Stimulated activated CD8-positive, alpha-beta memory T cell treated with anti-CD3 and anti-CD28 coated beads, Interleukin-2, amount 100 ng/mL, for 1 hour (primary cell): Measurements from ENCODE around the gene PPP1CA.
"Not testable (repeated sequence)": the region's sequence is repeated elsewhere in the genome, so short reads cannot be mapped to it uniquely, and the experiment has no call there.

ENCODE experiments used
- DNase-seq, 2 donors: peaks; one replicate each; pipeline ENCODE4 v3.0.0-alpha.2; 2020; ENCODE audit warnings: low read depth in 2 of 2

Gene PPP1CA

DNA sequence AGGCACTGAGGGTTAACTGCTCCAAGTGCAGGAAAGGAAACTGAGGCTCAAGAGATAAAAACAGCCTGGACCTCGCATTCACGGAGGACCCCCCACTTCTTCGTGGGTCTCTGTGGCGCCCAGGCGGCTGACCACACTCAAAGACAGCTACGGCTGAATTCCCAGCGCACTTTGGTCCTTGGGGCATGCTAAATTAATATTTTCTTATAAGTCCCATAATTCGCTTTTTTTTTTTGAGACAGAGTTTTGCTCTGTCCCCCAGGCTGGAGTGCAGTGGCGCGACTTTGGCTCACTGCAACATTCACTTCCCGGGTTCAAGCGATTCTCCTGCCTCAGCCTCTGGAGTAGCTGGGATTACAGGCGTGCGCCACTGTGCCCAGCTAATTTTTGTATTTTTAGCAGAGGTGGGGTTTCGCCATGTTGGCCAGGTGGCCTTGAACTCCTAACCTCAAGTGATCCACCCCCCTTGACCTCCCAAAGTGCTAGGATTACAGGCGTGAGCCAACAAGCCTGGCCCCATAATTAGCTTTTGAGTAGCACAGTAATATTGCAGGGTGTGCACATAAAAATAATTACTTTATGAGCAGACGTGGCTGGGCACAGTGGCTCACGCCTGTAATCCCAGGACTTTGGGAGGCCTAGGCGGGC is 658 bp upstream of the PPP1CA start:
- DNase-seq = not testable (repeated sequence)

DNA sequence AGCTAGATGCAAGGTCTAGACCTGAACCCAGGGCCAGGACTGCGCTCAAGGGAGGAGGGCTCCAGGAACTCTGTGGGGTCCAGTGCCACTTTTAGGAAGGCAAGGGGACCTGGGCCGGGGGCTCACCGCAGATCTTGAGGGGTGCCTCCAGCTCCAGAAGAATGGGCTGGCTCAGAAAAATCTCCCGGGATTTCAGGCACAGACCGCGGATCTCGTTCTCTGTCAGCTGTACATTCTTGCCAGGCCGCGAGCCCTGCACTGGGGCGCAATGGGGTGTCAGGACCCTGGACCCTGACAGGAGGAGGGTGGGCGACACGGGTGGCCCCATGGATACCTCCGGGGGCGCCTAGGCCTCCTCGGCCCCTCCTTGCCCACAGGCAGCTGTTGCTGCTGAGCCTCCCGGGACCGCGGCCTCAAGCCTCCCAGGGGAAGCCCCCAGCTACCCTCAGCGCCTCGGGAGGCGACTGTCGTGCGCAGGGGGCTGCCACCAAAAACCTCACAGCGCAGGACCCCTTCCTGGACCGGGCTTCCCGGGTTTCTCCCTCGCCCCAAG is 640 bp downstream of the PPP1CA start:
- DNase-seq = no peak

DNA sequence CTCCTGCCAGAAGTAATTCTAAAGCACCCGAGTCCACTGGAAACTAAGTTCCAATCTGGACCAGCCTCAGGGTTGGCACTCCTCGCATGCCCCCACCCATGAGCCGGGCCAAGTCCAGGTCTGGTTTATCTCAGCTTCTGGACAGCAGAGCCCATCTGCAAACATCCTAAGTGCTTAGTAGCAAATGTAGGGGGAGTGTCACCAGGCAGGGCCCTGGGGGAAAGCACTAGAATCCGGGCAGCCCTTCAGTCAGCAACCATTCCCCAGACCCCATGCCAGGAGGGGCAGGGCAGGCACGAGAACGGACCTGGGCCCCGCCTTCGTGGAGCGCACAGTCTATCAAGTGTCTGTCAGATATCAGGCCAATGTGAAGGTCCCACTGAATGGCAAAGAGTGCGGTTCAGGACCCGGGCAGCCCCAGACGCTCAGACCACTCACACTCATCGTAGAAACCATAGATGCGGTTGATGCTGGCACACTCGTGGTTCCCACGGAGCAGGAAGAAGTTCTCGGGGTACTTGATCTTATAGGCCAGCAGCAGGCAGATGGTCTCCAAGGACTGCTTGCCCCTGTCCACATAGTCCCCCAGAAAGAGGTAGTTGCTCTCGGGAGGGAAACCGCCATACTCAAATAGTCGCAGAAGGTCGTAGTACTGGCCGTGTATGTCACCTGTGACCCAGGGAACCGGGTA is 1.3 kb downstream of the PPP1CA start:
- no peak for DNase-seq

DNA sequence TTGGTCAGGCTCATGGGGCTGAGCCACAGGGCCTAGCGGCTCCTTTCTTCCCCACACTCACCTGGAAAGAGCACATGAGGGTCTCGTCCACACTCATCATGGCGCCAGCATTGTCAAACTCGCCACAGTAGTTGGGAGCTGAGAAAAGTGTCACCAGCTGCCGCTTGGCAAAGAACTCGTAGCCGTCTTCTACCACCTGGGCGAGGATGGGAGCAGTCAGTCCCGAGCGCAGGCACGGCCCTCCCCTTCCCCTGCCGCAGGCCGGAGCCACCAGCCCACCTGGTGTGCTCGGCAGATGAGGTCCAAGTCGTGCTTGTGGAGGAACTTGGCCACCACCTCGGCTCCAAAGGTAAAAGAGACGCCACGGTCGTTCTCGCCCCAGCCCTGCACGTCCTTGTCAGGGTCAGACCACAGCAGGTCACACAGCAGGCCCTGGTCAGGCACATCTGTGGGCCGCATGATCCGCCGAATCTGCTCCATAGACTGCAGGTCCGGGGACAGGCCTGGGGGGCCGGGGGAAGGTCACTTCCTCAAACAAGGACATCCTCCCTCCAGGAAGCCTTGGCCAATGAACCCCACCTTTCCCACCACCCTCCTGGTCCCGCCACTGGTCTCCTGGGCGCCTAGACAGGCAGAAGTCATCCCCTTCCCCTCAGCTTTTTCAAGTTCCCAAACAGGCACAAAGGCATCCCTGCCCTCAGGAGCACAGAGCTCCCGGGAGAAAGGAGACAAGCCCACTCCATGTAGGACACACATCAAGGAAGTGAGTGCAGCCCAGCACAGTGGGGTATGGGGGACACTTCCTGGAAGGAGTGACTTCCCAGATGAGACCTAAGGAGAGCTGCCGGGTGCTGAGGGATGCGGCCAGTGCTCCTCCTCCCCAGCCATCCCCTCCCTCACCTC is 2.7 kb downstream of the PPP1CA start:
- DNase-seq = no peak

DNA sequence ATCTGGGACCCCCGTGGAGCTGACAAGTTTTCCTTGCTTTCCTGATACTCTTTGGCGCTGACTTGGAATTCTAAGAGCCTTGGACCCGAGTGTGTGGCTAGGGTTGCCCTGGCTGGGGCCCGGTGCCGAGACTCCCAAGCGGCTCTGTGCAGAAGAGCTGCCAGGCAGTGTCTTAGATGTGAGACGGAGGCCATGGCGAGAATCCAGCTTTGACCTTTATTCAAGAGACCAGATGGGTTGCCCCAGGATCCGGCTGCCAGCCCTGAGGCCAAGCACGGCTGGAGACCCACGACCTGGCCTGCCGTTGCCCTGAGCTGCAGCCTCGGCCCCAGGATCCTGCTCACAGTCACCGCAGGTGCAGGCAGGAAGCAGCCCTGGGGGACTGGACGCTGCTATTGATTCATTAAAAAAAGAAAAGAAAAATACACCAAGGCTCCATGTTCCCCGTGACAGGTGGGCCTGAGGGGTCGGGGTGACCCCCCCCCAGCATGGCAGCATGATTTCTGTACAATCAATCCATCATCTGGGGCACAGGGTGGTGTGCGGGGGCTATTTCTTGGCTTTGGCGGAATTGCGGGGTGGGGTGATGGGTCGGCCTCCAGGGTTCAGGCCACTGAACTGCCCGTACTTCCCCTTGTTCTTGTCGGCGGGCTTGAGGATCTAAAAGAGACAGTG is 3.5 kb downstream of the PPP1CA start:
- no peak for DNase-seq

DNA sequence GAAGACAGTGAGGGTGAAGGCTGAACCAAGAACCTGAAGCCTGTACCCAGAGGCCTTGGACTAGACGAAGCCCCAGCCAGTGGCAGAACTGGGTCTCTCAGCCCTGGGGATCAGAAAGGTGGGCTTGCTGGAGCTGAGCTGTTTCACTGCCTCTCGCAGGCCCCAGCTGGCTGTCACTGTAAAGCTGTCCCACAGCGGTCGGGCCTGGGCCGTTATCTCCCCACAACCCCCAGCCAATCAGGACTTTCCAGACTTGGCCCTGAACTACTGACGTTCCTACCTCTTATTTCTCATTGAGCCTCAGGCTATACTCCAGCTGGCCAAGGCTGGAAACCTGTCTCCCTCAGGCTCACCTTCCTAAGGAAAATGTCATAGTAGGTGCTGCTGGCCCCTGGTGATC is 4.1 kb downstream of the PPP1CA start:
- no peak for DNase-seq

DNA sequence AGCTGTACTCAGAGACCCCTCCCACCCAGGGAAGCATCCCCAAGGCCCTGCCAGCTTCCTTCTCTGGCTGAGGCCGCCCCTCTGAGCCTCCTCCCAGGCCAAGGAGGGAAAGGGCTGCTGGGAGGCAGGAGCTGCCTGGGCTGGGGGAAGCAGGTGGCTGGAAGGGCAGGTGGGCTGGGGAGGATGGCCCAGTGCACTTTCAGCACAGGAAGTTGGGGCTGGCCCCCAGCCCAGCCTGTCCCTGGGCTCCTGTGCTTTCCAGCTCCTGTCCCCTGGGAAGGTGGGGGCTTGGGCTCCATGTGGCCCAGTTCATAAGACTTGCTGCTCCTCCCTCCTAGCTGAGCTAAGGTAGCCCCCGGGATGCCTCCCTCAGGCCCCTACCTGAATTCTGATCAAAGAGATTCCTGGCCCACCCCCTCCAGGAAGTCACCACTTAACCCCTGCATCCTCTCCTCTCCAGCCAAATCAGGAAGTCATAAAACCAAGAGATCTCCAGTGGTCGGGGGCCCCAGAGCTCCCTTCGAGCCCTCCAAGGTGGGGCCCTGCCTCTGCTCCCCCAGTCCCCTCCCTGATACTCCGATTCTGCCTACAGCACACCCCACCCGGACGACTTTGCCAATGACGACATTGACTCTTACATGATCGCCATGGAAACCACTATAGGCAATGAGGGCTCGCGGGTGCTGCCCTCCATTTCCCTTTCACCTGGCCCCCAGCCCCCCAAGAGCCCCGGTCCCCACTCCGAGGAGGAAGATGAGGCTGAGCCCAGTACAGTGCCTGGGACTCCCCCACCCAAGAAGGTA is 4.9 kb downstream of the PPP1CA start:
- no peak for DNase-seq

DNA sequence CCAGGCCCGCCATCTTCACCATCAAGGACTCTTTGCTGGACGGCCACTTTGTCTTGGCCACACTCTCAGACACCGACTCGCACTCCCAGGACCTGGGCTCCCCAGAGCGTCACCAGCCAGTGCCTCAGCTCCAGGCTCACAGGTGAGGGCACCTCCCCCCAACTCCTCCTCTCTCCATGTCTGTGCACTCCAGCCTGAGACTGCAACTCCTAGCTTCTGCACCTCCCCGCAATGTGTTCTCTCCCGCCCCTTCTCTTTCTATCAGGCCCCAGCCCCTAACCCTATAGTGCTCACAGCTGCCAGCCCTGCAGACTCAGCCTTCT is 5.4 kb downstream of the PPP1CA start:
- no peak for DNase-seq

DNA sequence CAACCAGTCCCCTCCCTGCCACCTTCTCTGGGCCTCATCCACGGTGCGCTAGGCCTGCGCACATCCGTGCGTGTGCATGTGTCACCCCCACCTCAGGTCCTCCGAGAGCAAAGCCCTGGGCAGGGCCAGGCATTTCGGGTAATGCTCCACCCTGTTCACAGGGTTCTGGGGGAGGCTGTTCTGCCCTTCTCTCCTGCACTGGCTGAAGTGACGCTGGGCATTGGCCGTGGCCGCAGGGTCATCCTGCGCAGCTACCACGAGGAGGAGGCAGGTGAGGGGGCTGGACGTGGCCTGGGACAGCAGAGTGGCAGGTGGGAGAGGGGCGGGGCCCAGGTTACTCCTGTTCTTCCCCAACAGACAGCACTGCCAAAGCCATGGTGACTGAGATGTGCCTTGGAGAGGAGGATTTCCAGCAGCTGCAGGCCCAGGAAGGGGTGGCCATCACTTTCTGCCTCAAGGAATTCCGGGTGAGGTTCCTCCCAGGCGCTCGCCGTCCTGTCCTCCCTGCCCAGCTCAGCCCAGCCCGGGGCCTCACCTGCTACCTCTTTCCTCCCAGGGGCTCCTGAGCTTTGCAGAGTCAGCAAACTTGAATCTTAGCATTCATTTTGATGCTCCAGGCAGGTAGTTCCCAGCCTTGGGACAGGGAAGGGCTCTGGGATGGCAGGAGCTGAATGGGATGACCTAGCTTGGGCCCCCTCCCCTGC is 6.0 kb downstream of the PPP1CA start:
- no peak for DNase-seq

DNA sequence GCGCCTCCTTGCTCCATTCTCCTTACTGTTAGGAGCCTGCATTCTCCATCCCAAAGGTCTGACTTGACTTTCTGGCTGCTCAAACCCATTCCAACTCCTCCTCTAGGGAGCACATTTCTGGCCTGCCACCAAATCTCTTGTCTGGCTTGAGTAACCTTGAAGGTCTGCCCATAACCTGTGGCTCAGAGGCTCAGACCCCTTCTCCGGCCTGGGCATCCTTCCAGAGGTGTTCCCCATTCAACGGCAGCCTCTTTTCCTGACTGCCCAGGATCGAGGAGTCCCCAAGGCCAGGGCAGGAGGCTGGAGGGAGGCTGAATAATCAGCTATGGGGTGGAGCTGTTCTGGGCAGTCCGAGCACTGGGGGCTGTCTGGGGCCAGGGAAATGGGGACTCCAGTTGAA is 7.7 kb downstream of the PPP1CA start:
- no peak for DNase-seq

DNA sequence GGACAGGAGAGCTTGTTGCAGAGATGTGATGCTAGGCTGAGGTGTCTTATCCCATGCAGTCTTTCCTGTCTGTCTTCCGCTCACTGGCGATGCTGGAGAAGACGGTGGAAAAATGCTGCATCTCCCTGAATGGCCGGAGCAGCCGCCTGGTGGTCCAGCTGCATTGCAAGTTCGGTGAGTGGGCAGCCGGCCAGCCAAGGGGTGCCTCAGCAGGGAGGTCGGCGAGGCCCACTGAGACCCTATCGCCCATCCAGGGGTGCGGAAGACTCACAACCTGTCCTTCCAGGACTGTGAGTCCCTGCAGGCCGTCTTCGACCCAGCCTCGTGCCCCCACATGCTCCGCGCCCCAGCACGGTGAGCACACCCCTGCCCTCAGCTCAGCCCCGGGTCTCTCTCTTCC is 8.2 kb downstream of the PPP1CA start:
- DNase-seq = no peak

DNA sequence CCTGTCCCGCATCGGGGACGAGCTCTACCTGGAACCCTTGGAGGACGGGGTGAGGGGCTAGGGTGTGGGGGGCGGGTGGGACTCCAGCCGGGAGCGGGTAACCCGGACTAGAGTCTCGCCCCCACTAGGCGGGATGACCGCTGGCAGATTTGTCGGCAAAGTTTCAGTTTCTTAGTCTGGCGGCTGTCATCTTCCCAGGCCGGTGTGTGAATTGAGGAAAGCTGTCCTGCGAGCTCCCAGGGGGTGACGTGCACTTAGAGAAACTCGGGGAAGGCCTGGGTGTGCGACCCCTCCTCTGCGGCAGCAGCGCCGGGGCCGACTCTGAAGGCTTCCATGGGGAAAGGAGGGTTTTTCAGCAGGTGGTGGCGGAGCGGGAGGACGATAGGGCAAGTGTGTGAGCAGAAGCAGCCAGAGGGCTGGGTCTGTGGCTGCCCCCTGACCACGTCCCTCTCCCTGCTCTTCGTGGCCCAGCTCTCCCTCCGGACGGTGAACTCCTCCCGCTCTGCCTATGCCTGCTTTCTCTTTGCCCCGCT is 9.4 kb downstream of the PPP1CA start:
- DNase-seq = no peak

DNA sequence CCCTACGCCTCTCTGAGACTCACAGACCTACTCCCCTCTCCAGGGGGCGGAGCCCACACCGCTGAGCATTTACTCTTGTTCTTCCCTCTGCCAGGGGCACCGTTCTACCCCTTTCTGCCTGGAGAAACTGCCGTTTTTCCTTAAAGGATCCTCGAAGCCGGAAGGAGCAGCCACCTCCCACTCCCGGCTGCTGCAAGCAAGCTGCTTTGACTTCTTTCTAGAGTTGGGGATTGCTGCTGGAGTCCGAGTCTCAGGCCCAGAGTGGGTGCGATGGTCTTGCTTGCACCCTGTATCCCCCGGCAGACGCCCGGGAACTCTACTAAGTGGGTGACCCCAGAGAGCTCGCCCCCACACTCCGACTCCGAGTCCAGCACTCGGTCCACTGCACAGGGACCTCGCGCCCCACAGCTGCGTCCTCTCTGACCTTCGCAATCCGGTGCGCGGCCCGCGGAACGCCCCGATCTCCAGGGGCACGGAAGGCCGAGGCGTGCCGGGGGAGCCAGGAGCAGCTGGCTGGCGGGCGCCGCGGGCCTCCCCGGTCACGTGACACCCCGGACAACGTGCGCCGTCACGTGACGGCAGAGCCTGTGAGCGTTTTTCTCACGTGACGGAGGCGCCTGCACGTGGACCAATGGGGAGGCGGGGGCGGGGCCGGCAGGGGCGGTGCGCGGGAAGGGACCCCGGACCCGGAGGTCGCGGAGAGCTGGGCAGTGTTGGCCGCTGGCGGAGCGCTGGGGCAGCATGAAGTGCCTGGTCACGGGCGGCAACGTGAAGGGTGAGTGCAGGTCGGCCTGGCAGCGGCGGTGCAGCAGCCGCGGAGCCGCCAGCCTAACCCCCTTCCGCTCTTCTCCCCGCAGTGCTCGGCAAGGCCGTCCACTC is 10.1 kb downstream of the PPP1CA start, which contains the start of gene RAD9A:
RAD9A (plus strand) TSS at position 683 of the 879 bp plus-strand sequence; CDS start at position 742, 59 bp downstream.
- peak; percentile 88 to 92 for DNase-seq

DNA sequence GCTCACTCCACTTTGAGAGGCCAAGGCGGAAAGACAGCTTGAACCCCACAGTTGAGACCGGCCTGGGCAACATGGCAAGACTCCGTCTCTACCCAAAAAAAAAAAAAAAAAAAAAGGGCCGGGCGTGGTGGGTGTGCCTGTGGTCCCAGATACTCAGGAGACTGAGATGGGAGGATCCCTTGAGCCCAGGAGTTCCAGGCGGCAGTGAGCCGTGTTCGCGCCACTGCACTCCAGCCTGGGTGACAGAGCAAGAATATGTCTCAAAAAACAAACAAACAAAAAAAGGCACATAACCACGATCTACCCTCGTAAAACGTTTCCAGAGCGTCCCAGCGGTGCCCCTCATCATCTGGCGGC is 10.7 kb downstream of the PPP1CA start:
- no peak for DNase-seq

DNA sequence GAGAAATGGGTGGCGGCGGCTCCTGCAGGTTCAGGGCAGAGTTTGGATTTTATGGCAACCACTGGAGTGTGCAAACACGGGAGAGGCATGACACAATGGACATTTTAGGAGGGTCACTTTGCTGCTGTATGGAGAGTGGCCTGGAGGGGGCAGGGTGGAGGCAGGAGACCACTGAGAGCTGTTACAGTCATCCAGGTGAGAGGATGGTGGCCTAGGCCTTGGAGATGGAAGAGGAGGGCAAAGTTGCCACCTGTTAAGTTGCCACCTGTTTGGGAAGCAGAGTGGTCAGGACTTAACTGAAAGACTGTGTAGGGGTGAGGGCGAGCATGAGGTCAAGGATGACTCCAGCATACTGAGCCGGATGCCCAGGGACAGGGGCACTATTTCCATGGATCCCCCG is 12.2 kb downstream of the PPP1CA start:
- DNase-seq = no peak

DNA sequence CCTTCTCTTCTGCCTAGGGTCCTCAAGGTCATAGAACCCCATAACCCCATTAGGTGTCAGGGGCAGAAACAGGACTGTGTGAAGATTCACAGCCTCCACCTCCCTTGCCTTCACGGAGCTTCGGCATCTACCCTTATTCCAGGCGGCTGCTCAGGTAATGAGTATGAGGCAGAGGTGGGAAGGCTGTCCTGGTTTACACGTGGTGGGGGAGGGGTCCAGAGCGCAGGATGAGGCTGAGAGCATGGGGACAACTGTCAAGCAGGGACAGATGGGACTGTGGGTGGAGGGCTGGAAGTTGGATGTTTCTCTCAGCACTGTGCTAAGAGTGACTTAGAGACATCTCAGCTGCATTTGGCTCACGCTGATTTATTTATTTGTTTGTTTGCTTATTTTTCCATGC is 14.1 kb downstream of the PPP1CA start:
- no peak for DNase-seq

DNA sequence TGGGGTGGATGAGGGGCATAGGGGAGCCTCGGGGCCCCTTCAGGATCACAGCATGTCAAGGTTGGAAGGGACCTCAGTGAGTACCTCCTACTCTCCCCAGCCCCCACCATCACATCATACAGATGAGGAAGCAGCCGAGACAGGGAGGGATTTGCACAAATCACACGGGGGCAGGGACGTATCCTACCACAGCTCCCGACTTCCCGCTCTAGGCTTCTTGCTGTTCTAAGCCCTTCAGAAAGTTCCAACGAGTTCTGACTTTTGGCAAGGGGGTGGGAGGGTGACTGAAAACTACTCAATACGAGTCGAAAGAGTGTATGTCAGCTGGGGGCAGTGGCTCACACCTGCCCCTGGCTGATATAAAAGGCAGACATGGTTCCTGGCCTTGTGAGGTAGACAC is 14.6 kb downstream of the PPP1CA start:
- DNase-seq = no peak

DNA sequence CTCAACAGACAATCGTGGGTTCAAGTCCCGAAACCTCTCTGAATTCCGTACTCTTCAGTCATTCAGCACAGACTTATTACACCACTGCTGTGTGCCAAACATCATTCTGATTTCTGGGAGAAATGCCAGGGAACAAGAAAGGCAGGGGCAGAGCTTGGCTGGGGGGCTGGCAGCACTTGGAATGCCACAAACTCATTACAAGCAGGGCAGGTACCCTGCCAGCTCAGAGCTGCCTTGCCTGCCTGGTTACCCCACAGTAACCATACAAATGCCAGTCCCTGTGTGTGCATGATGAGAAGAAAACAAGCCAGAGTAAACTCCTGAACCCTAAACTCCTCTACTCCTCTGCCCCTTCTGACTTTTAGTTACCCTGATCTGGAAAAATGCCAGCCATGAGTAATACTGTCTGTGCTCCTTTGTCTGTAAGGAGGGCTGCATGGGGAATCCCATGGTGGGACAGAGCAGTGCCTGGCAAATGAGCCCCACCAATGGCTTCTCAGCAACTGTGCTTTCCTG is 16.7 kb downstream of the PPP1CA start:
- no peak for DNase-seq
